Glutamatergic neuron (in vitro differentiated cells): ENCODE measurements around the gene AK8. TPM values are rescaled to one million over a fixed set of nuclear protein-coding genes. Genes with fewer than 3 reads are reported as not detected.
"Not testable (repeated sequence)": the region's sequence is repeated elsewhere in the genome, so short reads cannot be mapped to it uniquely, and the experiment has no call there.

Experiments
- DNase-seq: peaks from one replicate; pipeline ENCODE4 v3.0.0; 2022
- H3K27ac Mint-ChIP-seq: one replicate; pipeline ENCODE4 v1.8.0; 2020; ENCODE audit warnings: mild to moderate bottlenecking, mixed read lengths, inconsistent platforms; ENCODE audit not compliant: unreplicated experiment
- H3K27me3 Mint-ChIP-seq: one replicate; pipeline ENCODE4 v1.8.0; 2020; ENCODE audit warnings: mild to moderate bottlenecking, moderate library complexity, mixed read lengths, inconsistent platforms; ENCODE audit not compliant: unreplicated experiment
- H3K36me3 Mint-ChIP-seq: one replicate; pipeline ENCODE4 v1.8.0; 2020; ENCODE audit warnings: mild to moderate bottlenecking, mixed read lengths, inconsistent platforms; ENCODE audit not compliant: unreplicated experiment
- H3K4me1 Mint-ChIP-seq: one replicate; pipeline ENCODE4 v1.8.0; 2020; ENCODE audit warnings: mild to moderate bottlenecking, low read depth, mixed read lengths, inconsistent platforms; ENCODE audit not compliant: unreplicated experiment
- H3K4me3 Mint-ChIP-seq: one replicate; pipeline ENCODE4 v1.8.0; 2020; ENCODE audit warnings: mild to moderate bottlenecking, mixed read lengths, inconsistent platforms; ENCODE audit not compliant: unreplicated experiment
- H3K9me3 Mint-ChIP-seq: one replicate; pipeline ENCODE4 v1.8.0; 2020; ENCODE audit warnings: mild to moderate bottlenecking, moderate library complexity, mixed read lengths, inconsistent platforms; ENCODE audit not compliant: unreplicated experiment
- CTCF ChIP-seq: fragments of 200-600 bp; sonication (generic); IDR thresholded peaks from one replicate; pipeline ENCODE4 v1.5.0; 2021; ENCODE audit not compliant: partially characterized antibody, unreplicated experiment
- total RNA-seq: library from RNA; stranded (reverse); fragmentation: NEBNext Ultra II Directional; extraction: Animal tissue kit (Norgen Biotek cat#: 25700); gene quantifications from one replicate; pipeline ENCODE4 v1.2.1, GENCODE V29; 2021; ENCODE audit not compliant: unreplicated experiment

Gene AK8
- total RNA-seq, 1 donor from 2014 or later, result 0.44 TPM

DNA sequence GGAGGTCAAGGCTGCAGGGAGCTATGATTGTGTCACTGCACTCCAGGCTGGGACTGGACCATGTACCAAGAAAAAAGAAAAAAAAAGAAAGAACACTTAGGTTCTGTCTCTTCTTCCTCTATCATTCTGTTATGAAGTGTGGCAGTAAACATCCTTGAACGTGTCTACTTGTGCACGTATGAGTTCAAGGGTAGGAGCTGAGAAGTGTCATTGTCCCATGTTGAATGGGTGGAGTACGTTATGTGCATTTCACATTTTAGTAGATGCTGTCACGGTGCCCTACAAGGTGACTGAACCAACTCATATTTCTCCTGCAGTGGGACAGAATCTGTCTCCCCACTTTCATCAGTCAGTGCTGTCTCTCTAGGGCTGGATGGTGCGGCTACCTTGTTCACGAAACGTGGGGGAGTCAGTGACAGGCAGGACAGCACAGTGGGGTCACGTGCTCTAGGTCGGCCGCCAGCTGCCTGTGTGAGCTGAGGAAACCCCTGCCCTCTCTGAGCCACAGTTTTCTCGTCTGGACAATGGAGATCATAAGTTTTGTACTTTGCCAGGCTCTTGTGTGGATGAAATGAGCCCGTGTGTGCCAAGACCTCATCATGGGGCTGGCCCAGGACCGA lies 160.6 kb downstream of the AK8 start:
- Mint-ChIP-seq H3K27me3 (no peaks in the 10 kb centered on the region), H3K36me3 (no peaks in the 10 kb centered on the region), H3K27ac (no peak overlapping the region)

GRCh38 chr9:132716007-132716406 lies 162.1 kb downstream of the AK8 start:
- Mint-ChIP-seq H3K27me3 (no peaks in the 10 kb centered on the region), H3K4me3 (no peak overlapping the region), H3K27ac (no peak overlapping the region), H3K36me3 (no peaks in the 10 kb centered on the region), H3K9me3 (no peaks in the 10 kb centered on the region), H3K4me1 (no peaks in the 10 kb centered on the region)
- no peak for TF ChIP-seq CTCF
- DNase-seq, result no peak

More for the DNA sequence above, 160.6 kb downstream of the AK8 start:
- H3K4me1 Mint-ChIP-seq, result no peaks in the 10 kb centered on the region
- H3K4me3 Mint-ChIP-seq, result no peak overlapping the region
- no peak for TF ChIP-seq CTCF
- H3K9me3 Mint-ChIP-seq, result no peaks in the 10 kb centered on the region
- DNase-seq, result no peak

DNA sequence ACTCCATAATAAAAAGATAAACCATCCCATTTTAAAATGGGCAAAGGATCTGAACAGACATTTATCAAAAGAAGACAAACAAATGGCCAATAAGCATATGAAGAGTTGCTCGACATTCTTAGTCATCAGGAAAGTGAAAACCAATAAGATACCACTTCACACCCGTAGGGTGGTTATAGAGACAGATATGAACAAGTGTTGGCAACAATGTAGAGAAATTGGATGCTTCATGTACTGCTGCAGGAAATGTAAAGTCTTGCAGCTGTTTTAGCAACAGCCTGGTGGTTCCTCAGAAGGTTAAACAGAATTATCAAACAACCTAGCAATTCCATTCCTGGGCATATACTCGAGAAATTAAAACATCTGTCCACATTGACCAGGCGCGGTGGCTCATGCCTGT lies 165.3 kb downstream of the AK8 start:
- no peak overlapping the region for H3K4me3 Mint-ChIP-seq
- H3K4me1 Mint-ChIP-seq, result no peaks in the 10 kb centered on the region
- H3K36me3 Mint-ChIP-seq, result no peaks in the 10 kb centered on the region

DNA sequence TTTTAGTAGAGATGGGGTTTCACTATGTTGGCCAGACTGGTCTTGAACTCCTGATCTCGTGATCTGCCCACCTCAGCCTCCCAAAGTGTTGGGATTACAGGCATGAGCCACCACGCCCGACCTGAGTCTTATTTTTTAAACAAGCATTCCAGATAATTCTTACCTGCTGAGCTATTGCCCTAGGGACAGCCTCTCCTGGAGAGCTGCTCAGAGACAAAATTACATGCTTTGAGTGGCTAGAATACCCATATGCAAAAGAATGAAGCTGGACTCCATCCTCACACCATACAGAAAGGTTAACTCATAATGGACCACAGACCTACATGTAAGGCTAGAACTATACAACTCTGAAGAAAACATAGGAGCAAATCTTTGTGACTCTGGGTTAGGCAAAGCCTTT lies 166.2 kb downstream of the AK8 start:
- peaks cover 2% of the 10 kb centered on the region for H3K27me3 Mint-ChIP-seq
- H3K27ac Mint-ChIP-seq, result no peak overlapping the region

More for the DNA sequence above, 165.3 kb downstream of the AK8 start:
- H3K9me3 Mint-ChIP-seq, result no peaks in the 10 kb centered on the region
- DNase-seq, result no peak
- no peak overlapping the region for H3K27ac Mint-ChIP-seq
- TF ChIP-seq CTCF, result no peak
- H3K27me3 Mint-ChIP-seq, result peaks cover 2% of the 10 kb centered on the region

GRCh38 chr9:132711152-132711551 lies 166.9 kb downstream of the AK8 start:
- not testable (repeated sequence) for H3K27ac Mint-ChIP-seq, H3K9me3 Mint-ChIP-seq, H3K4me3 Mint-ChIP-seq, H3K4me1 Mint-ChIP-seq, H3K36me3 Mint-ChIP-seq, H3K27me3 Mint-ChIP-seq, DNase-seq

More for the DNA sequence above, 166.2 kb downstream of the AK8 start:
- no peak overlapping the region for H3K4me3 Mint-ChIP-seq
- DNase-seq, result no peak
- no peaks in the 10 kb centered on the region for H3K9me3 Mint-ChIP-seq
- no peaks in the 10 kb centered on the region for H3K4me1 Mint-ChIP-seq
- TF ChIP-seq CTCF, result no peak
- no peaks in the 10 kb centered on the region for H3K36me3 Mint-ChIP-seq
